Iris pigment epithelial cell (primary cell): ENCODE data around the gene OR8B3.
A peak's percentile ranks its signal among the peaks of the same experiment; 100 is the strongest.
"Not testable (repeated sequence)": the region's sequence is repeated elsewhere in the genome, so short reads cannot be mapped to it uniquely, and the experiment has no call there.

Experiments
- DNase-seq: peaks from one replicate; pipeline ENCODE4 v3.0.0-alpha.2; 2011; ENCODE audit warnings: low read depth

The OR8B3 gene

GRCh38 chr11:124398924-124399323 is at the start of gene OR8B3:
Gene OR8B3 (minus strand): TSS chr11:124399024. CDS start chr11:124397351, 1,673 bp downstream.
- DNase-seq = no peak

GRCh38 chr11:124446916-124447315 is 48.1 kb upstream of the OR8B3 start:
- peak; percentile 71 for DNase-seq

GRCh38 chr11:124445646-124446150 is 46.9 kb upstream of the OR8B3 start, which contains the start of gene OR8B8:
Gene OR8B8 (minus strand): TSS chr11:124445696. CDS start chr11:124441085, 4,611 bp downstream.
- DNase-seq = no peak

- no peak for DNase-seq
Measured at GRCh38 chr11:124442847-124443246, 44.0 kb upstream of the OR8B3 start.

- no peak for DNase-seq
Measured at GRCh38 chr11:124442442-124442841, 43.6 kb upstream of the OR8B3 start.

- DNase-seq = no peak
Measured at GRCh38 chr11:124441519-124441918, 42.7 kb upstream of the OR8B3 start.

- no peak for DNase-seq
Measured at GRCh38 chr11:124441081-124441480, 42.3 kb upstream of the OR8B3 start.

- DNase-seq = no peak
Measured at GRCh38 chr11:124440608-124441007, 41.8 kb upstream of the OR8B3 start.

- DNase-seq = no peak
Measured at GRCh38 chr11:124434699-124435098, 35.9 kb upstream of the OR8B3 start.

GRCh38 chr11:124429599-124429998 is 30.8 kb upstream of the OR8B3 start:
- no peak for DNase-seq

GRCh38 chr11:124424384-124424921 is 25.6 kb upstream of the OR8B3 start, which contains the start of gene OR8B4:
Gene OR8B4 (minus strand): TSS chr11:124424871. CDS start chr11:124424871, 0 bp downstream.
- no peak for DNase-seq

- no peak for DNase-seq
Measured at GRCh38 chr11:124421043-124421442, 22.2 kb upstream of the OR8B3 start.

- peak; percentile 64 for DNase-seq
Measured at GRCh38 chr11:124415356-124415923, 16.6 kb upstream of the OR8B3 start.

- DNase-seq = no peak
Measured at GRCh38 chr11:124409906-124410305, 11.1 kb upstream of the OR8B3 start.

- peak; percentile 43 for DNase-seq
Measured at GRCh38 chr11:124405581-124405980, 6.8 kb upstream of the OR8B3 start.

GRCh38 chr11:124403186-124403585 is 4.4 kb upstream of the OR8B3 start:
- not testable (repeated sequence) for DNase-seq

- DNase-seq = peak; percentile 89
Measured at GRCh38 chr11:124402326-124402922, 3.6 kb upstream of the OR8B3 start.

- not testable (repeated sequence) for DNase-seq
Measured at GRCh38 chr11:124396847-124397246, 2.0 kb downstream of the OR8B3 start.

GRCh38 chr11:124394408-124394807 is 4.4 kb downstream of the OR8B3 start:
- peak; percentile 65 for DNase-seq

GRCh38 chr11:124384399-124384798 is 14.4 kb downstream of the OR8B3 start, which contains the start of gene OR8B2:
Gene OR8B2 (minus strand): TSS chr11:124384499. CDS start chr11:124383343, 1,156 bp downstream.
- no peak for DNase-seq

- not testable (repeated sequence) for DNase-seq
Measured at GRCh38 chr11:124382857-124383256, 16.0 kb downstream of the OR8B3 start.

GRCh38 chr11:124380585-124380984 is 18.2 kb downstream of the OR8B3 start:
- no peak for DNase-seq

GRCh38 chr11:124376280-124376679 is 22.5 kb downstream of the OR8B3 start:
- no peak for DNase-seq
